GM11168 (cell line): ENCODE data around the gene GRK6.

Experiments used
- in situ Hi-C: fragments of 300-500 bp; cut with MboI; formaldehyde crosslinking; loops from one replicate; pipeline ENCODE4 v1.12.0; 2022; ENCODE audit warnings: low sequenced_read_pairs; ENCODE audit not compliant: unreplicated experiment

GRK6 gene

DNA sequence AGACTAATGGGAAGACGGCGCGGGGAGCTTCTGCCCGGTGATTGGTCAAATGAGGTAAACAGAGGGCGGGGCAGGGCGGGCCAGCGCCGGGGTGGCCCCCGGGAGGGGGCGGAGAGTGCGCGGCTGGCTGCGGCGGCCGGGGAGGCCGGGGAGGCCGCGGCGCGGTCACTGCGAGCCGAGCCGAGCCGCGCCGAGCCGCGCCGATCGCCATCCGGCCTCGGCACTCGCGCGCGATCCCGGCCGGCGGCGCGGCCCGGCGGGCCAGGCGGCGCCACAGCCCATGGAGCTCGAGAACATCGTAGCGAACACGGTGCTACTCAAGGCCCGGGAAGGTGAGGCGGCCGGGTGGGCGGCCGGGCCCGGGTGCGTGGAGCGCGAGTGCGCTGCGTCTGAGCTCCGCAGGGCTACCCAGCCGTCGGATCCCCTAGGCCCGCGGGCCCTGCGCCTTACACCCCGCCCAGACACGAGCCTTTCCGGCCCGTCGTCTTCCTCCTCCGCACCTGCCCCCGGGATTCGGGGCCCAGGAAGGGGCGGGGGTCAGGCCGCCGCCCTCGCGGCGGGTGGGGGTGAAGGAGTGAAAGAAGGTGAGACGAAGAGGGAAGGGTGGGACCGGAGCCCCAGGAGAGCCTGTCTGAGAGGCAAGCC lies at the start of gene GRK6:
Gene GRK6 (plus strand): TSS at position 111 of the 645 bp plus-strand sequence. CDS start 170 bp downstream, at position 281.
- in situ Hi-C loops = no loop called here

DNA sequence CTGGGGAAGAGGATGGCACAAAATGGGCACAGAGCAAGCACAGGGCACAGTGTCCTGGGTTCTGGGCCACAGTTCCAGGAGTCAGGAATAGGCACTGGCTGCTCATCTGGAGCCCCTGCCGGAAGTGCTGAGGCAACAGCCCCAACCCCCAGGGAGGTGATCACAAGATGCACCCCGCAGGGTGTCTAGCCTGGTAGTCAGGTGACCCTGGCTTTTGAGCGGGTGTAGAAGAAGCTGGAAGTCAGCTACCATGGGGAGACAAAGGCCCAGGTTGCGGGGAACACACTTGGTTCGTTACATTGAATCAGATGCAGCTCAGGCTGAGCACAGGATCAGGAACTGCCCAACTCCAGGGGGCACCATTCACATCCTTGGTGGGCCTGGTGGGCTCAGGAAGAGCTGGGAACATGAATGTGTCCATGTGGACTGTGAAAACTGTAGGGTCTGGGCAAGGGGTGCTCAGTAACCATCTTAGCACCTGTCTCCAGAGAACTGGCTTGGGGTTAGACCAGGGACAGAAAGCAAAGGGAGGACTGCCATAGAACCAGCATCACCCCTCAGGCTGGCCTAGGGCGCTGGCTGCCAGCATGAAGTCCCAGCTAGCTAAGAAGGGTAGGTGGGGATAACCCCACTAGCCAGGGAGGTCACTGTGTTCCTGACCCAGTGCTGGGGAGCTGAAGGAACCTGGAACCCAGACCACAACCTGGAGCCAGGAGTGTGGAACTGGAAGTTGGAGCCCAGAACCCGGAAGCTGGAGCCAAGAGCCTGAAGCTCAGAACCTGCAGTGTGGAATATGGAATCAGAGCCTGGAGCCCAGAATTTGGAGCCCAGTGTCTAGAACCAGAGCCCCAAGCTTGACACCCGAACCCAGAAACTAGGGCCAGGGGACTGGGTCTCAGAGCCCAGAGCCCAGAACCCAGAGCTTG lies 48.4 kb upstream of the GRK6 start:
- in situ Hi-C loops = no loop called here

DNA sequence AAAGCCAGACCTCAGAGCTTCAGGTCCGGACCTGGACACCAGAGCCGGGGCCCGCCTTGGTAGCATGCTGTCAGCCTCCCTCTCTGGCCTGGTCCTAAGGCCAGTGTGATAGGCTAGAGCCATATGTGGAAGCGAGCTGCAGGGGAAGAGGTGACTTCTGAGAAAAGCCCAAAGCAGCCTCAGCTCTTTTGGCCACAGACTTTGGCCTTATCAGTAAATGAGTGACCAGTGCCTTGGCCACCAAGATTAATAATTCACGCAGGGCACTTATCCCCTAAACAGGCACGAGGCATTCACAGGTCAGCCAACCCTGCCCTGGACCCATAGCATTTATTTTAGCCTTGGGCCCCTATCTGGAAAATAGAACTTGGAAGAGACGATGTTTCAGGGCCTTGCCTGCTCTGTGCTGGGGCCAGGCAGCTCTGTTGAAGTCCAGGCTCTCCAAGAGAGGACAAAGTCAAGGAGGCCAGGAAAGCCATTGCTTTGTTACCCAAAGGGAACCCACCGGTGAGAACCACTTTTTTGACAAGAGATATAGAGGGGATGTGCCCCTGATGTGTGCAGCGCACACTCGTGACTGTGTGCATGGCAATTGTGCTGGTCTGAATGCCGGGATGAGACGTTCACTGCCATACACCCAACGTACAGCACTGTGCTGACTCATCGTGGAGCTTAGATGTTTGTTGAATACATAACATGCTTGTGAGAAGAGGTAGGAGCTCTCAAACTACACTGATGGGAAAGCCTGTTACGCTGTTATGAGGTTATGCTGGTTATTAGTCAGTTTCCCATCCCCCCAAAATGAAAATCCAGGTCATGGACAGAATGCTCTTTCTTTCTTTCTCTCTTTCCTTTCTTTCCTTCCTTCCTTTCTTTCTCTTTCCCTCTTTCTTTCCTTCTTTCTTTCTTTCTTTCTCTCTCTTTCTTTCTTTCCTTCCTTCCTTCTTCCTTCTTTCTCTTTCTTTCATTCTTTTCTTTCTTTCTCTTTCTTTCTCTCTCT lies 47.3 kb upstream of the GRK6 start:
- in situ Hi-C loops = no loop called here

DNA sequence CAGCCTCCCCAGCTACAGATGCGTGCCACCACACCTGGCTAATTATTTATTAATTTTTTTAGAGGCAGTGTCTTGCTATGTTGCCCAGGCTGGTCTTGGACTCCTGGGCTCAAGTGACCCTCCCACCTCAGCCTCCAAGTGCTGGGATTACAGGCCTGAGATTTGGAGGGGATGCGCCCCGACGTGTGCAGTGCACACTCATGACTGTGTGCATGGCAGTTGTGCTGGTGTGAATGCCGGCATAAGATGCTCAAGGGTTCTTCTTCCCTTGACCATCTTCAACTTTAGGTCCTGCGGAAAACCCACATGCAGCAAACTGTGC lies 45.7 kb upstream of the GRK6 start:
- in situ Hi-C loops = loop anchor here (5.0 kb wide), 1 partner anchor 63 kb away; no protein-coding TSS in a partner anchor

DNA sequence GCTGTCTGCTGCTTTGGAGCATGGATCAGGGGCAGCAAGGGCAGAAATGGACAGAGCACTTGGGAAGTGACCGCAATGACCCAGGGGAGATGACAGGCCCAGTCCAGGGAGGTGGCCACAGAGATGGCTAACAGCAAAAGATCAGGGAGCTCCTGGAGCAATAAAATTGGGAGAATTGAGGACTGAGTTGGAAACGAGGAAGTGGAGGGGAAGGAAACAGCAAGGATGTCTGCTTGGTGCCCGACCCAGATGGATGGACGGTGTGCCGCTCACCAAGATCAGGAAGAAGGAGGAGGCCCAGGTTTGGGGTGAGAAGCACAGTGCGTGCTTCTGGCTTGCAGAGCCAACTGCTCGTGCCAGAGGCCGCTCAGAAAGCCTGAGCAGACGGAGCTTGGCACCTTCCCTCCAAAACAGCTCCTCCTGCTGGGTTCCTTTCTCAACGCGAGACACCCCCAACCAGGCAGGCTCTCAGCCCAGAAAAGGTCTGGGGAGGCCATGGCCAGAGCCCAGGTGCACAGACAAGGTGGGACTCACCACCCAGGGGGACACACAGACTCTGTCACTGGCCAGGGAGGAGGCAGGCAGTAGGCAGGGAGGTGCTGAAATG lies 44.0 kb upstream of the GRK6 start:
- in situ Hi-C loops = loop anchor here (5.0 kb wide), 1 partner anchor 65 kb away; no protein-coding TSS in a partner anchor

DNA sequence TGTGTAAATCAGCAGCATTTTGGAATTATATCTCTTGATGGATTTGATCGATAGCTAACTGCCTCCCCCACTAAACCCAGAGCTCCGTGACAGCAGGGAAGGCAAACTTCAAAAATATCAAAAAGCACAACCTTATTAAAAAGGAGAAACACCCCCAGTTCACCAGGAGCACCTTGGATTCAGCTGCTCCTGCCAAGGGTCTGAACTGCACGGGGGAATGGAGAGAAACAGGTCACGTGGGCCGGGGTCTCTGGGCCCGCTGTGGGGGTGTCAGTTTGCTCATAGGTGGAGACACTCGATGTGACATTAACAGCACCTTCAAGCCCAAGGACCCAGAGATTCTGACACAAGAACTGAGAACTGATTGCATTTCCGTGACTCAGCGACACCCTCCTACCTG lies 43.3 kb upstream of the GRK6 start:
- in situ Hi-C loops = loop anchor here (5.0 kb wide), 1 partner anchor 66 kb away; no protein-coding TSS in a partner anchor

DNA sequence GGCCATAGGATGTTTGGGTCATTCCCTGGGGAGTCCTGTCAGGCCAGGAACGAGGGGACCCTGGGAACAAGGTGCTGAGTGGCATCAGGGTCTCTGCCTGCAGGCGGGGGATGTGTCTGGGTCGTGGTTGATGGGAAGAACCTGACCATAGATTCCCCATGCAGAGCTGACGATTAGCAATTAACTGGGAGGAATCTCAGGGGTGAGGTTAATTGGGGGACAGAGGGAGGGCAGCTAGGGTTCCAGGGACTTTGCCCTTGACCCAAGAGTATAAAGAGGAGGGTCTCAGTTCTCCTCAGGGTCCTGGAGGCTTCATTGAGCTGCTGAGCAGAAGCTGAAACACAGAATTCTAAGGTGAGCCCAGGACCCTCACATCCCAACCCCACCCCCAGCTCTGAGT lies 42.3 kb upstream of the GRK6 start, which contains the start of gene SLC34A1:
Gene SLC34A1 (plus strand): TSS at position 301 of the 400 bp plus-strand sequence. CDS start 1,308 bp downstream, outside the sequence.
- in situ Hi-C loops = loop anchor here (5.0 kb wide), 1 partner anchor 67 kb away; no protein-coding TSS in a partner anchor

DNA sequence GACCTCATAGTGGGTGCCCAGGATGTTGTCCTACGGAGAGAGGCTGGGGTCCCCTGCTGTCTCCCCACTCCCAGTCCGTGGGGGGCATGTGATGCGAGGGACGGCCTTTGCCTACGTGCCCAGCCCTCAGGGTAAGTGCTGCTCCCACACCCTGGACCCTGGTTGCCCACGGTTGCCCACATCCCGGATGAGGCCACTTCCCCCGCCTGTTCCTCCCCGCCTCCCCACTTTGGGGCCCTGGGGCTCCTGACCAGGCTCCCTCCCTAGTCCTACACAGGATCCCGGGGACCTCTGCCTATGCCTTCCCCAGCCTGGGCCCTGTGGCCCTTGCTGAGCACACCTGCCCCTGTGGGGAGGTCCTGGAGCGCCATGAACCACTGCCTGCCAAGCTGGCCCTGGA lies 40.8 kb upstream of the GRK6 start:
- in situ Hi-C loops = no loop called here

DNA sequence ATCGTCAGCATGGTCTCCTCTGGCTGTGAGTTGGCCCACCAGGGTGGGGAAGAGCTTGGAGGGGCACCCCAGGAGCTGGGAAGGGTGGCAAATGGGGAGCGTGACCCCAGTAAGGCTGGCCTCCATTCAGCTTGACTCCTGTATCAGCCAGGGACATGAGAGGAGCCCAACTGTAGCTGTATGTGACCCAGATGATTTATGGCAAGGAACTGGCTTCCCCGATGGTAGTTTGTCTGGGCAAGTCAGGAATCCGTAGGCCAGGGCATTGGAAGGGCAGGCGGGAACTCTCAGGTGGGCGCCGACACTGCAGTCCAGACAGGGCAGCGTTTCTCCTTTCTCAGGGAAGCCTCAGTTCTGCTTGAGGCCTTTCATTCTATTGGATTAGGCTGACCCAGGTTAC lies 39.9 kb upstream of the GRK6 start:
- in situ Hi-C loops = no loop called here

DNA sequence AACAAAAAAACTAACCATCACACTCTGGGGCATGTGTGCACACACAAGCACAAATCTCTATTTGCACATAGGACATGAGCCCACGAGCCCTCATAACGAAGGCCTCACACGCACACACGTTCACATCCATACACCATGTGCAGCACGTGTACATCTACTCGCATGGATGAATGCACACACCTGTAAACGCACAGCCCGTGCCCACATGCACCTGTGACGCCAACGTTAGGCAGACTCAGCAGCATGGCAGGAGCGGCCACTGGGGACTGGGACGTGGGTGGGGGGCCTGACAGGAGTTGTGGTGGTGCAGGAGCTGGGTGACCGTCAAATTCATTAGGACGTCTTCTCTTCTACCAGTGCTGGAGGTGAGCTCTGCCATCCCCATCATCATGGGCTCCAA lies 39.1 kb upstream of the GRK6 start:
- in situ Hi-C loops = no loop called here

DNA sequence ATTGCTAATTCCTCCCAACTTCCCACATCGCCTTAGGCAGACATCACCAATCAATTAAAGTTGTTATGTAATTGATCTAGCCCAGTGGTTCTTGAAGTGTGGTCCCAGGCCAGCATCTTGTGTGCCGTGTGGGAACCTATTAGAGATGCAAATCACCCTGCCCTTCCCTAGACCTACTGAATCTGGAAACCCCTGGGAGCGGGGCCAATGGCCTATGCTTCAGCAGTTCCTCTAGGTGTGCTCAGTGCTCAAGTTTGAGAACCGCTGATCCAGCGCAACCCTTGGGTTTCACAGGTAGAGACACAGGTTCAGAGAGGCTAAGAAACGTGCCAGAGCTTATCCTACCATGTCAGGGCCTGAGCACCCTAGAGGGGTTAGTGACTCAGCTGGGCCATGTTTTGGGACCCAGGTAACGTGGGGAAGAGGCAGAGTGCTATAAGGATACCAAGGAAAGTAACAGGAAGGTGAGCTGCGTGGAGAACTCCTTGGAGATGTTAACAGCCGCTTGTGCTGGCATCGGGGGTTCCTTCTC lies 37.9 kb upstream of the GRK6 start:
- in situ Hi-C loops = no loop called here

DNA sequence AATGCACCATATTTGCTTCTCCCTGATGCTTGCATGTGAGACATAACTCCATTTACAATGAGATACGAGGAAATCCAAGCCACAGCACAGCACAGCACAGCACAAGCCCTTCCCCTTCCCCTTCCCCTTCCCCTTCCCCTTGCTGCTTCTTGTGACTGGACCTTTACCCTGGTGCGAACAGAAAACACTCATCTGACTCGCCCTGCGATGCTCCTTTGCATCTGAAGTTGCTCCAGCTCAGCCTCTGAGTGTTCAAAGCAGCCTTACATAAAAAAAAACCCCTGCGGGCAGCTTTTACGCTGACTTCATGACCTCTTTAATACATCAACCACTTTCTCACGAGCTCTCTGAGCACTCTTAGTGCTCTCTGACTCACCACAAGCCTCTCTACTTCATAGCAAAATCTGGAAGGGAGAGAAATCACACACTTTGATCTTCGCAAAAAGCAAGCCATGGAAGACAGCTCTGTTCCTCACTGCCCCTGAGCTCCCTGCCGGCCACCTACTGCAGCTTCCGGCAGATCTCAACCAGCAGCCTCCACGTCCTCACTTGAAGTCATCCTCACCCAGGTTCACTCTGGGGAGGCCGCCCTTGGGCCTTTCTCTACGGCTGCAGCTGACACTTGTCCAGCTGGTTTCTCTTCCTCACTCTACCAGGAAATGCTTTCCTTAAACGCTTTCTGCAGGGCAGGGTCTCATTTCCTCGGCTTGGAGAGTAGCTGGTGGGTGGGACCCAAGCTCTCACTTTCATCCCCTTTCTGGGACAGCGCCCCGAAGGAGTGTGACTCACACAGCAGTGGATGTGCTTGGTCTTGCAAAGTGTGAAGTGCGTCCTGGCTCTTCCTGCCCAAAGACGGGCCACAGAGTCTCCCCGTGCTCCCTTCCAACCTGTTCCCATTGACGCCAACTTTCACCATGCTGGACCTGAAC lies 37.0 kb upstream of the GRK6 start:
- in situ Hi-C loops = no loop called here

DNA sequence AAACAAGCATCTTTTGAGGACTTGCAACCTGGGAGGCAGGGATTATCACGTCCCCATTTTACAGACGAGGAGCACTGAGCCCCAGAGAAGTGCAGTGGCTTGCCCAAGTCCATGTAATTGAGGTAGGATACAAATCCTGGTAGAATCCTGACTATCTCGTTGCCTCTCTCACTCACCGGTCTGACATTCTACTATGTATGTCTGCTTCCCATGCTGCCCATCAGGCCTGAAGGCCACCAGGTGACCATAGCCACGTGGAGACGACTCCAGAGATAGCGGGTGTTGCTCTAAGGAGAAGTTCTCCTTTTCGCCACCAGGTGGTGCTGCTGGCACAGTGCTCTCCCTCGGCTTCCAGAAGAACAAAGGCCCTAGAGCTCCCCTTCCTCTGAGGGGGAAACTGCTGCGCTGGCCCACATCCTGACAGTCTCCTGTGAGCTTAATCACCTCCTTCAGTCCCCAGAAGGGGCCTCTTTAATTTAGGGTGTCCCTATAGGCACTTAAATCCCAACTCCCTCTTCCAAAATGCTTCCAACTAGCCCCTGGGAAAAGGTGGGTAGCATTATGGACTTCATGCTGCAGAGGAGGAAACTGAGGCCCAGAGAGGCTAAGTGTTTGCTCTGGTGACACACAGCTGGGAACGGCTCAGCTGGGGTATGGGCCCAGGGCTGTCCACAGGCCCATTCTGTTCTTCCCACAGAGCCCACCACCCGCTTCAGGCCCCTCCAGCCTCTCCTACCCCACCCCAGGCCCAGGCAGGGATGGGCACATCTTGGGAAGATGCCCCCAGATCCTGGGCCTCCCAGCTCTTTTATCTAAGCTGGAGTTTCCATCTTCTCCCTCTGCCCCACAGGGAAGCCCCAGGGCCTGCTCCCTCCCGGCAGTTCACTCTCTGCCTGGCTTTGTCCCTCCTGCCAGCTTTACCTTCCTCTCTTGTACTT lies 35.8 kb upstream of the GRK6 start:
- in situ Hi-C loops = no loop called here

DNA sequence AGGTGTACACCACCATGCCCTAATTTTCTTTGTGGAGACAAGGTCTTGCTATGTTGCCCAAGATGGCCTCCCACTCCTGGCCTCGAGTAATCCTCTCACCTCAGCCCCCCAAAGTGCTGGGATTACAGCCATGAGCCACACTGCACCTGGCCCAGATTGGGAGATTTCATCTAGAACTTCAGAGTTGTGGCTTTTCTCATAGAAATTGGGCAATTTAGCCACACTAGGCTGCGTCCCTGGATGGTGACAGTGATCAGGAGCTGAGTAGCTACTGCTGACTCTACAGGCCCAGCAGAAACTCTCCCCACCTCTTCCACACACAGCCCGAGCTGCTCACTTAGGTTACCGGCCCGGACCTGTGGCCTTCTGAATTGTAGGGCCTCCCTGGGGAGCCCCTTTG lies 33.7 kb upstream of the GRK6 start:
- in situ Hi-C loops = no loop called here

DNA sequence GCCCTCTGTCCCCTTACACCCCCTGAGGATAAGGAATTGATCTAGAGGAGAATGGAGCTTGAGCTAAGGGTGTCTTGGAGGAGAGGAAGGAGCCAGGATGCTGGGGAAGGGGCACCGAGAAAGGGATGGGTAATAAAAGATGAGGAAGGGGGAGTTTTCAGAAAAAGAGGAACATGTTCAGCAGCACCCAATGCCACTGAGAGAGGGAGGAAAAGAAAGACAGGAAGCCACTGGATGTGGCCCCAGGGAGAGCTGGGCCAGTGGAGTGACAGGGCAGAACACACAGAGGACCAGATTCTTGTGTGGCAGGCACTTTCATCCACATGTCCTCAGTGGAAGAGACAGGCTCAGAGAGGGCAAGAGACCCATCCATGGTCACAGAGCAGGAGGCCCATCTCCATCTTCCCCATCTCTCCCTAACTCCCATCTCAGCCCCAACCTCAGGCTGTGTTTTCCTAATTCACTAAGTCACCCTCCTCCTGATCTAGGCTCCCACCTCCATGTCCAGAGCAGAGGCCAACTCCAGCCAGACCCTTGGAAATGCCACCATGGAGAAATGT lies 33.2 kb upstream of the GRK6 start:
- in situ Hi-C loops = no loop called here

DNA sequence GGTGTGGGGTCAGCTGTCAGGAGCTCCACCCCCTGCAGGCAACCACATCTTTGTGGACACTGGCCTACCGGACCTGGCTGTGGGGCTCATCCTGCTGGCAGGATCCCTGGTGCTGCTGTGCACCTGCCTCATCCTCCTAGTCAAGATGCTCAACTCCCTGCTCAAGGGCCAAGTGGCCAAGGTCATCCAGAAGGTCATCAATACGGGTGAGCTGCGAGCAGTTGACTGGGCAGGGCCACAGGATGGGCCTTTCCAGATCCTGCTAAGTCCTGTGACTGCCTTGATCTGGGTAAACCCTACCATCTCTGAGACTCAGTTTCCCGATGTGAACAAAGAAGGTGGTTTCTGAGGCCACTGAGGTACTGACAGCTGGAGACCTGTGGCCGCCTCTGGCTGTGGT lies 32.5 kb upstream of the GRK6 start:
- in situ Hi-C loops = no loop called here

DNA sequence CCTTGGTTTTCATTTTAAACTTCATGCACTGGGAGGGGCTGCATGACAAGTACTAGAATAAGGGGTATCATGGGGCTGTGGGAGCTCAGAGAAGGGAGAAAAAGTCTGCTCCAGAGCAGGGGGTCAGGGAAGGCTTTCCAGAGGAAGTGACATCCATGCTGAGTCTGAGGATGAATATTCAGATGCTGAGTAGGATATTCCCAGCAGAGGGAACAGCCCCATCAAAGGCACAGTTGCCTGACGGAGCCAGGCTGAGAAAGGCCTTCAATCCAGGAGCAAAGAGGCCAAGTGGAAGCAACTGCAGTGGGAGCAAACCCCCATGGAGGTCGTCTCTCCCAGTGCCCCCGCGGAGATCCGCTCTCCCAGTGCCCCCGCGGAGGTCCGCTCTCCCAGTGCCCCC lies 30.4 kb upstream of the GRK6 start:
- in situ Hi-C loops = no loop called here
